NCI-H2196 treated with DMSO at 0.1 percent for 48 hours (cell line): ENCODE measurements around the gene SEMA4D.

Source experiments
- DNase-seq: peaks from one replicate; lab custom pipeline; 2025; ENCODE audit not compliant: unreplicated experiment; lab: John Stamatoyannopoulos, UW

Gene SEMA4D

DNA sequence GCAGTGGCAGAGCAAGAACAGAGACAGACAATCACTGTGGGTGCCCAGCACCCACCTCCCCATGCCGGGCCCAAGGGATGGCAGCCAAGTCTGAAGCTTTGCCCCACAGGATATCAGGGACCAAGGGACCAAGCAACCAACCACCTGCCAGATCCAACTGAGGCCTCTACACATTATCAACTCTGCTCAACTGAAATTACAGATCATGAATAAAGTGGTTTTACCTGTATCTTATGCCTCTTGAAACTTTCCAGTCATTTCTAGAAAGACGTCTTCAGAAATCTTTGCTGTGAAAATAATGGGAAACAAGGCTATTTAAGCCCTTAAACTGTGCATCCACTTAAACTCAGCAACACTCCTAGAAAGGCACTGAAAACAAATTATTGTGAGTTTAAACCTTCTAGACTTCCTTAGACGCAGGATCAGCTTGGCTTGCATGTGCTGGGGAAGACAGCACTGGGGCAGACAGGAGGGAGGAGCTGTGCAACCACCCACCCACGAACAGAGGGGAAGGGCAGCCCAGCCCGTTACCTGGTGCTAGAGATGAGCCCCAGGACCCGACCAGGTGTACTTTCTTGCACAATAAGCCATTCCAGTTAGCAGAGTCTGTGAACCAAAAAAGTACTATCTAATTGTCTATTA, 80.0 kb downstream of the SEMA4D start:
- no peak for DNase-seq

DNA sequence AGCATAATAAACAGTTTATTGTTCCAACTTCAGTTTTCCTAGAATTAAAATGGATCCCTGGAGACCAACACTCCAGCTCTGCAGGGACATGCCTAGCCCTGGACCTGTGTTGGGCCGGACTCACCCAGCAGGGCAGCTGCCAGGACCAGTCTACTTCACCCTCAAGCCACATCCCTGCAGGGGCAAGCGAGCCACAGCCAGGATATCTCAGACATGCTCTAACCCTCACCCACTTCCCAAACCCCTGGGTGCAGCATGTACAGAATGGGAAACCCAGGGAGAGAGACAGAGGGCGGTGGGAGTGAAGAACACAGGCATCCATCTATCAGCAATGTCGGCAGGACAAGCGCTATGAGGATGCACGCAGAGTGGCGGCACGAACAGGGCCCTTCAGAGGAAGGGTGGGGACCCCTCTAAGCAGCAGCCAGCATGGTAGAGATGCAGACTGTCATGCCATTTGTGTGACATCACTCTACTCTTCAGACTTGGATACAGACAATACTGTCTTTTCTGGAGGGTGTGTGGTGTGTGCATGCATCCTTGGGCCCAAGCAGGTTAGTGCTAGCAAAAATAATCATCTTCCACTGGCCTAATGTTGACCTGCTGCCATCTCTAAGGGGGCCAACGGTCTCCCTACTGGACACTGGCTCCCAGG, 83.1 kb downstream of the SEMA4D start:
- DNase-seq, result no peak

DNA sequence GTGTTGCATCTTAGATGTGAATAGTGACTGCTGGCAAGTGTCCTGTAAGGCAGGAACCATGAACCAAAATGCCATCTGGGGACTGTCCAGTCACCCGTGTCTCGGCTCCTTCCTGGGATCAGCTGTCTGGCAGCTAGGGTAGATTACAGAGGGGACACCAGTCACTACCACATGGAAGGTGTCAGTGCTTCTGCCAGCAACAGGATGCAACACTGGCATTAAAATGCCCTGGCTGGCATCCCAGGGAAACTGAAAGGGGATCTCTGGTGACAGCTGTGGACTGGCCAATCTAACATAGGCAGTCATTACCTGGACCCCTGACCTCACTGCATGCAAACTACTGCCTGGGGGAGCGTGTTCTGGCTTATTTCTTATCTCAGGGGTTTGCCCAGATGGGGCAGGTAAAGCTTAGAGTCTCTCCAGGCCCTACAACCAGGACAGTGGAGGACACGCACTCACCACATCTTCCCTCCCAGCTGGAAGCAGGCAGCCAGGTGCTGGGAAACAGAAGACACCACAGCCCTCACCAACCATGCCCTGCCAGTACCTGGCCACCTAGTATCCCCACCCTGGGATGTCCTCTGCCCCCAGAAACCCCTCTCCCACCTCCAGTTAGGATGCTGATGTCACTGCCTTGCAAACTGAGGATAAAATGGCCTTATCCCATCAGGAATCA, 83.8 kb downstream of the SEMA4D start:
- peak; percentile 16 for DNase-seq

DNA sequence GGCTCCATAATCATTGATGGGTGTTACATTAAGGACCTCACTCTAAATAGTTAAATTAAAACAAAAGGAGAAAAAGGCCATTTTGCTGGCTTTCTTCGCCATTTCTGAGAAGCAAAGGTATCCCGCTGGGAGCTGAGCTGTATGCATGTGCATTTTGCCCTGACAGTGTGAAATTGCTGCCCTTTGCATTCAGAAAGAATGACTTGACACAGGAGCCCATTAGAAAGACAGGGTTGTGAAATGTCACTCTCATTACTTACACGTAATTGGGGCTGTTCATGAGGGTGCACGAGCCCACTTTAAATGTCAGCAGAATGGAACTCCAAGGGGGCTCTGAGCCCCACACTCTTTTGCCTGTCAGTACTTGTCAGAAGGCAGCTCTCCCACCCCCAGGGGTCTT, 85.0 kb downstream of the SEMA4D start:
- DNase-seq, result no peak

- no peak for DNase-seq
Observed at GRCh38 chr9:89412541-89412940, 85.4 kb downstream of the SEMA4D start.

DNA sequence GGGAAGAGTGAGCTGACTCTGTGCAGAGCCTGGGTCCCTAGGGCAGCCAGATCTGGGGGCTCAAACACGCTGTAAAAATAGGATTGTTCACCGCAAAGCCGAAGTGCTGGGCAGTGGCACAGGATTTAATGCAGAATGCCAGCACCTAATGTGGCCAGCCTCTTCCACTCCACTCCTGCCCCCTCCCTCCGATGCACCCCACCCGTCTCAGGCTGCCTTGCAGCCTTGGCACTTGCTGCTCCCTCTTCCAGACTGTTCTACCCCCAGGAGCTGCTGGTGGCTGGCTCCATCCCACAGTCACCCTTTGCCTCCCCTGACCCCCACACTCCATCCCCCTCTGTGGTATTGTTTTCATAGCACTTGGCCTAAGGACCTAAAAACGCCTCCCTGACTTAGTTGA, 86.2 kb downstream of the SEMA4D start:
- DNase-seq, result no peak

DNA sequence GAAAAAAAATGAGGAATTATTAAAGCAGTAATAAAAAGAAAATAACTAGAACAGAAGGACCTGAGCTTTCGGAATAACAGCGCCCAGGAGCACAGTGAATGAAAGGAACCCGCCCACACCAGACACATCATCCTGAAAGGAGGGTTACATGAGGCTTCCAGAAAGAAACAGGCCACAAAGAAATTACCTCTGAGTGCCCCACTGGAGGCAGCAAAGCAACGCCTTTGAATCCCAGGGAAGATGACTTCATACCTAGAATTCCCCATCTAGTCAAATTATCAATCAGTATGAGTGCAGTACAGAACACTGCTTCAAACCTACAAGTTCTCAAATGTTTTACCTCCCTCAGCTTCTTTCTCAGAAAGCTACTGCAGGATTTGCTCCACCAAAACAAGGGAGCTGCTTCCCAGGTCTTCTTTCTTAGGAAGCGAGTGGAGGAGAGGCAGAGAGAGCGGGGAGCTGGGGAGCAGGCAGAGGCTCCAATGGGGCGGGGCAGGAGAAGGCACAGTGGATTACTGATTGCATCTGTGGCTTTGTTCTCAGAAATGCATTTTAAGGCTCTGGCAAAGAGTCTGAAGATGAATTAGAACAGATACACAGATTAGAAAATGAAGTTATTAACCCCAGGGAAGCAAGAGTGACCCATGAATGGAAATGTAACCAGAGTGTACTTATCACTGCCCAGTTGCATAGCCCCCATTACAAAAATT, 87.1 kb downstream of the SEMA4D start:
- DNase-seq, result no peak

DNA sequence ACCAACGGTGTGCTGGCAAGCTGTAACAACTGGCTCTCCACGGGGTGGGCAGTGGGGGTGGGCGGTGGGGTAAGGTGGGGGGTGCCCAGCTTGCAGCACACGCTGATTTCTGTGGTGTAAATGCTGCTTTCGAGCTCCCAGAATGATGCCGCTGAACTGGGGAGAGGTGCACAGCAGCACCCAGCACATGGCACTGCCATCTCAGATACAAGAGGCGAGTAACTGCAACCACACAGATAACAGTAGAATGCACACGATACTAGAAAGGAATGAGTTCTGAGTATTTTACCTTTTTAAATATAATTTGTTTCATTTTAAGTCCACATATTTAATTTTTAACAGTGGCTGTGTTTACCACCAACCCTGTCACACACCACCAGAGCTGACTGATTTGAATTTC, 87.9 kb downstream of the SEMA4D start:
- DNase-seq, result no peak

- DNase-seq, result no peak
Observed at GRCh38 chr9:89409466-89409865, 88.4 kb downstream of the SEMA4D start.

DNA sequence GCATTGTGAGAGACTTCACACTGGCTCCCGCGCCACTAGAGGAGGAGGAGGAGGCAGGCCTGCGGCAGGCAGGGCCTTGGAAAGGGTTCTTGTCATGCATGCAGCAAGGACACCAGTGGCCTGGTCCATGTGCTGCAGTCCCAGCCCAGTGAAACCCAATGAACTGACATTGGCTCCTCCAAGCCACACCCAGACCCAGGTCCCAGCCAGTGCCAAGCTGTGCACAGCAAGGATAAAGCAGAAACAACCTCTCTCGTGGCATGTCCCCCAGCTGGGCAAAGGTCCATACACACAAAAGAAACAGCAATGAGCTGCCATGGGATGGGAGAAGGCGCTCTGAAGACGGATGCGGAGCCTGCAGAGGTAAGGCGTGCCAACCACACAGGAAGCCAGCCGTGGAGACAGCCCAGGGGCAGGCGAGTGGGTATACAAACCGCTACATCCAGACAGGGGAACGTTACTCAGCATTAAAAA, 89.2 kb downstream of the SEMA4D start:
- no peak for DNase-seq

DNA sequence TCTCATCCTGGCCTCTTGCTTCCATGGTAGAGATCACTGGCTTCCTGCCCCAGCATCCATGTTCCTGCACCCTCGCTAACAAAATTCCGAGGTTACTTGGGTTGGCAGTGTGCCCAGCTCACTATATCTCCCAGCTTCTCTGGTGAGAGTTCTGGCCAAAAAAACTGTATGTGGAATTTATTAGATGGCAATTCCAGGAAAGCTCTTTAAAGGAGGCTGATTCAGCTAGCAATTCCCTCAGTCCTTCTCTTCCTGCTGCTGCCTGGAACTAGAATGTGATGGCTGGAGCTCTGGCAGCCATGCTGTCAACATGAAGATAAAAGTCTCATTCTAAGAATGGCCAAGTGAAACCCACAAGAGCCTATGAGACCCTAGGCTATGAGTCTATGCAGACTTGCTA, 90.8 kb downstream of the SEMA4D start:
- DNase-seq, result no peak

- no peak for DNase-seq
Observed at GRCh38 chr9:89405826-89406225, 92.1 kb downstream of the SEMA4D start.

DNA sequence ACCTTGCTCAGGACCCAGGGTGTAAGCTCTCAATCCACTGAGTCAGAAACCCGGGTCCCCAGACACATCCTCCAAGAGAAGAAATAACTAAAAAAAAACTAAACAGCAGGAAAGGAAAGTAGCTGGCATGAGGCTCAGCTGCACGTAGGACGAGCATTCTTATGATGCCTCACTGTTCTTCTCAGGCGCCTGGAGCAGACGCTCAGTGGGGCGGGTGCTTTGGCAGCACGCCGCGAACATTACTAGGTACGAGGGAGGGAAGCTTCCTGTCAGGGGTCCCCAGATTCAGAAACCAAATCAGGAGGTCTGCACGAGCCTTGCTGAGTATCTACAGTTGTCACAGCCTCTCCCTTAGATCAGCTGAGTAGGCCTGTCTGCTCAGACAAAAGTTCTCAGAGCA, 93.8 kb downstream of the SEMA4D start:
- DNase-seq, result no peak

DNA sequence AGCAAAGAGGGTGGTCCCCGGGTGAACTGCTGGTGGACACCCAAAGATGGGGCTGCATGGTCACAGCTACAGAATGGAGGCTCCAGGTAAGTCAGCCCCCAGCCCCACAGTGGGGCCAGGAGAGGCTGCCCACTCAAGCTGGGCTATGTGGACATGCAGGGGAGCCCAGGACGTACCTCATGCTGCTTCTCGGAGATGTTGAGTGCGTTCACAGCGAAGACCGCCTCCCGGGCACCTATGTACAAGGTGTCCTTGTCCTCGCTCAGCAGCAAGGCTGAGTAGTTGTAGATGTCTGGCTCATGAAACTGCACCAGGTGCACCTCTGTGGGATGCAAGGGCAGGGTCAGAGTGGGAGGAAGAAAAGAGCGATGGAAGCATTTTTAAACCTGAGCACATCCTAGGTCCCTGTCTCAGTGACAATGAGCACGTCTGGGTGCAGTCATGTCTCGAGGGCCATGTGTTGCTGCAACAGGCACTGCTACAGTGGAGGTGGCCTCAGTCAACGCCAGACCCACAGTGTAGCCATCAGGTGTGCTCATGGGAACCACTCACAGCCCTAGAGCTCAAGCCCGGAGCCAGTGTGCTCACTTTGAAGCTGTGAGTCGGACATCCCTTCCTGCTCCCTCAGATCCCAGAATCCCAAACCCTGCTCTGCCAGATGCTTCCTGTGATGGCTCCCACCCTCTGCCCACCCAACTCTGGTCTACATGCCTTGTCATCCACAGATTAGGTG, 95.1 kb downstream of the SEMA4D start:
- DNase-seq, result no peak

- DNase-seq, result no peak
Observed at GRCh38 chr9:89400403-89401116, 97.4 kb downstream of the SEMA4D start.

GRCh38 chr9:89398621-89399020, 99.3 kb downstream of the SEMA4D start:
- DNase-seq, result no peak

DNA sequence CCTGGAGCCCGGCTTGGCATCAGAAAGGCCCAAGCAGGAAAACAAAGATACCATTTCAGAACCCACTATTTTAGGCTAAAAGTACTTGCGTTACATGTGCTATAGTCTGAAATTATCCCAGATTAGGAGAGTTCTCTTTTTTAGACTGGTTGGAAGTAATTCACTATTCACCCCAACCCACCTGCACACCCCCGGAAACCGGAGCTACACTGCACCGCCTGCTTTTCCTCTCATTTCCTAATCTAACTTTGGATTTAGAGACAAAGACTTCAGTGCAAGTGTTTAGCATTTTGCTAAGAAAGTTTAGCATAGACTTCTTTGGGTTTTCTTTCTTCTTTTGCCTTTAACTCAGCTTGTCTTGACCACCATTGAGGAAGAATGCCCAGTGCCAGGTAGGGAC, 100.4 kb downstream of the SEMA4D start:
- DNase-seq, result no peak

DNA sequence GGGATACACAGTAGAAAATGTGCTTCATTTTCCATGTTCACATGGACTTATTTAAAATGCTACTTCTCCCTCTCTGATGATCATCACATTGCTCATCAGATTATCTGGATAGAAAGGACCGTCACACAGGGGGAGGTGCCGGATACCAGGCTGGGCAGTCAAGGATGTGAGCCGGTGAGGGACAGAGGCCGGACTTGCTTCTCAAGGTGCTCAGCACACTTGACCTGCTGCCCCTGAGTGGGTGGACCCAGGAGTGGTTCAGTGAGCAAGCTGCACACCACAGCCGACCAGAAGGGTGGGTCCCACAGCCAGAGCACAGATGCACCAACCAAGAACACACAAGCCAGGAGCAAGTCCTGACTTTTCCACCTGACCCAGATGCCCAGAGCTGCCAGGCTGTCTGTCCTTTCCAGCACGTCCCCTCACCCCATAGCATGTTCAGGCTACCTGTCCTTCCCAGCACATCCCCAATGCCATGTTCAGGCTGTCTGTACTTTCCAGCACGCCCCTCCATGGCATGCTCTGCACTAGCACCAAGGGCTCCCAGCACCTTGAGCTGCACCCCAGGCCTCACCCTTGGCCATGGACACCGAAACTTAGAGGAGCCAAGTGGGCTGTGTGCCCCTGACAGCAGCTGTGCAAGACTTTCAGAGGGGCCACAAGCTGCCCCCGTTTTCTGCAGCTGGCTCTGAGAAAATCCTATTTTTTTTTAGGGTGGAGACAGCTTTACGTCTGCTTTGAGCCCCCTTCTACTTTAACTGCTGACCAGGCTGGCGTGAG, 101.8 kb downstream of the SEMA4D start:
- DNase-seq, result no peak

GRCh38 chr9:89394412-89394811, 103.5 kb downstream of the SEMA4D start:
- no peak for DNase-seq

- DNase-seq, result no peak
Observed at GRCh38 chr9:89391585-89391984, 106.3 kb downstream of the SEMA4D start.
